CD4-positive, CD25-positive, alpha-beta regulatory T cell (primary cell): ENCODE results near the gene SURF4. TPM values are rescaled to one million over a fixed set of nuclear protein-coding genes. Genes with fewer than 3 reads are reported as not detected.

ENCODE experiments used
- ATAC-seq, 2 donors: fragments of 150-1000 bp; cut with Tn5 transposase; one replicate each; pipeline ENCODE4 v1.10.0; 2021; ENCODE audit warnings: low read depth in 2 of 2, moderate number of reproducible peaks in 2 of 2, moderate library complexity in 1 of 2
- DNase-seq, 3 donors: peaks; one replicate each; pipeline versions ENCODE4 v3.0.0 to v3.0.0-alpha.2; 2012 to 2022; ENCODE audit warnings: mixed read lengths in 1 of 3
- H3K27ac ChIP-seq: one replicate; pipeline ENCODE4 v1.7.0; 2013; ENCODE audit warnings: mild to moderate bottlenecking, low read length; ENCODE audit not compliant: insufficient read depth, poor library complexity, severe bottlenecking
- H3K27me3 ChIP-seq: one replicate; pipeline ENCODE4 v1.7.0; 2013; ENCODE audit warnings: low read length; ENCODE audit not compliant: control insufficient read depth, insufficient read depth
- H3K36me3 ChIP-seq: one replicate; pipeline ENCODE4 v1.7.0; 2013; ENCODE audit warnings: mild to moderate bottlenecking, low read length, moderate library complexity; ENCODE audit not compliant: control insufficient read depth, insufficient read depth
- H3K4me1 ChIP-seq: 2 replicates; pipeline ENCODE4 v1.7.0; 2013; ENCODE audit warnings: mild to moderate bottlenecking, low read length; ENCODE audit not compliant: insufficient read depth, control insufficient read depth, poor library complexity, severe bottlenecking
- H3K4me3 ChIP-seq: one replicate; pipeline ENCODE4 v1.7.0; 2013; ENCODE audit warnings: low read depth, mild to moderate bottlenecking, low read length, moderate library complexity
- H3K9me3 ChIP-seq, 2 experiments: 1 replicate in 1 of 2; 2 replicates in 1 of 2; pipeline ENCODE4 v1.7.0; 2013; ENCODE audit warnings: low read length in 2 of 2, mild to moderate bottlenecking in 1 of 2, moderate library complexity in 1 of 2; ENCODE audit not compliant: control insufficient read depth in 2 of 2
- H3K27ac Mint-ChIP-seq, 3 donors: one replicate each; pipeline ENCODE4 v1.8.0; 2020 to 2022; ENCODE audit warnings: mild to moderate bottlenecking in 3 of 3, mixed read lengths in 3 of 3, moderate library complexity in 2 of 3
- H3K27me3 Mint-ChIP-seq: one replicate; pipeline ENCODE4 v1.8.0; 2022; ENCODE audit warnings: mild to moderate bottlenecking, mixed read lengths
- H3K36me3 Mint-ChIP-seq: one replicate; pipeline ENCODE4 v1.8.0; 2020; ENCODE audit warnings: mixed read lengths
- H3K4me1 Mint-ChIP-seq, 4 donors: one replicate each; pipeline ENCODE4 v1.8.0; 2020 to 2022; ENCODE audit warnings: mixed read lengths in 4 of 4, mild to moderate bottlenecking in 1 of 4
- H3K4me3 Mint-ChIP-seq, 4 donors: one replicate each; pipeline ENCODE4 v1.8.0; 2020 to 2022; ENCODE audit warnings: mild to moderate bottlenecking in 4 of 4, mixed read lengths in 4 of 4, moderate library complexity in 3 of 4
- H3K9me3 Mint-ChIP-seq, 7 donors: one replicate each; pipeline ENCODE4 v1.8.0; 2020 to 2022; ENCODE audit warnings: mixed read lengths in 7 of 7, mild to moderate bottlenecking in 3 of 7, moderate library complexity in 2 of 7
- polyA plus RNA-seq, 4 donors: library from polyadenylated mRNA; unstranded; fragments of 300-500 nt; fragmentation: Illumina TruSeq; gene quantifications; one replicate each; pipeline ENCODE4 v1.2.3, GENCODE V29; 2021
- total RNA-seq: library from RNA; stranded (reverse); gene quantifications from one replicate; pipeline ENCODE4 v1.2.3, GENCODE V29; 2022

The SURF4 gene
- total and polyA plus RNA-seq, 5 donors from 2014 or later: 132 to 227 (median 206) TPM

GRCh38 chr9:133354766-133355165, 21.1 kb downstream of the SURF4 start:
- Mint-ChIP-seq H3K27ac (no peak overlapping the region), H3K27me3 (peaks cover 4% of the 10 kb centered on the region), H3K36me3 (peaks cover 24% of the 10 kb centered on the region), H3K9me3 (no peaks in the 10 kb centered on the region), H3K4me3 (peak overlapping the region; percentile 81 to 95 (median 89)), H3K4me1 (peaks cover 0 to 34% (median 15%) of the 10 kb centered on the region in 4 donors)
- H3K27me3 ChIP-seq: no peaks in the 10 kb centered on the region
- no peak for ATAC-seq
- DNase-seq: no peak
- H3K36me3 ChIP-seq: peaks cover 37% of the 10 kb centered on the region
- H3K9me3 ChIP-seq: no peaks in the 10 kb centered on the region
- no peak overlapping the region for H3K4me3 ChIP-seq
- peaks cover 34% of the 10 kb centered on the region for H3K4me1 ChIP-seq
- H3K27ac ChIP-seq: no peak overlapping the region

GRCh38 chr9:133353548-133353947, 22.3 kb downstream of the SURF4 start:
- Histone ChIP-seq H3K36me3 (peaks cover 43% of the 10 kb centered on the region), H3K27ac (no peak overlapping the region), H3K4me1 (peaks cover 42% of the 10 kb centered on the region), H3K9me3 (no peaks in the 10 kb centered on the region), H3K27me3 (no peaks in the 10 kb centered on the region), H3K4me3 (no peak overlapping the region)
- H3K9me3 Mint-ChIP-seq: no peaks in the 10 kb centered on the region
- no peak for DNase-seq
- peak overlapping the region in 1 of 3 donors; percentile 72 for H3K27ac Mint-ChIP-seq
- H3K27me3 Mint-ChIP-seq: peaks cover 4% of the 10 kb centered on the region
- ATAC-seq: no peak
- peaks cover 0 to 39% (median 21%) of the 10 kb centered on the region in 4 donors for H3K4me1 Mint-ChIP-seq
- H3K4me3 Mint-ChIP-seq: peak overlapping the region in 1 of 4 donors; percentile 95
- H3K36me3 Mint-ChIP-seq: peaks cover 32% of the 10 kb centered on the region

GRCh38 chr9:133352635-133353340, 23.1 kb downstream of the SURF4 start:
- ATAC-seq (no peak), DNase-seq (no peak)
- Mint-ChIP-seq H3K4me3 (peak overlapping the region in 2 of 4 donors; percentile 27 to 95), H3K27me3 (peaks cover 4% of the 10 kb centered on the region), H3K36me3 (peaks cover 32% of the 10 kb centered on the region), H3K9me3 (no peaks in the 10 kb centered on the region), H3K27ac (peak overlapping the region in 2 of 3 donors; percentile 72 to 82), H3K4me1 (peaks cover 0 to 38% (median 19%) of the 10 kb centered on the region in 4 donors)
- Histone ChIP-seq H3K27me3 (no peaks in the 10 kb centered on the region), H3K27ac (no peak overlapping the region), H3K9me3 (no peaks in the 10 kb centered on the region), H3K4me3 (no peak overlapping the region), H3K4me1 (peaks cover 36% of the 10 kb centered on the region), H3K36me3 (peaks cover 43% of the 10 kb centered on the region)

GRCh38 chr9:133351908-133352634, 23.8 kb downstream of the SURF4 start:
- H3K9me3 ChIP-seq: no peaks in the 10 kb centered on the region
- Mint-ChIP-seq H3K4me1 (peaks cover 0 to 35% (median 18%) of the 10 kb centered on the region in 4 donors), H3K27ac (no peak overlapping the region), H3K36me3 (peaks cover 32% of the 10 kb centered on the region), H3K9me3 (no peaks in the 10 kb centered on the region), H3K4me3 (peak overlapping the region in 2 of 4 donors; percentile 47 to 95), H3K27me3 (peaks cover 4% of the 10 kb centered on the region)
- DNase-seq: peak in 1 of 3 donors; percentile 63
- no peak overlapping the region for H3K27ac ChIP-seq
- ATAC-seq: no peak
- peaks cover 43% of the 10 kb centered on the region for H3K36me3 ChIP-seq
- no peak overlapping the region for H3K4me3 ChIP-seq
- peaks cover 30% of the 10 kb centered on the region for H3K4me1 ChIP-seq
- H3K27me3 ChIP-seq: no peaks in the 10 kb centered on the region

- H3K9me3 Mint-ChIP-seq: no peaks in the 10 kb centered on the region
- H3K4me1 Mint-ChIP-seq: peaks cover 0 to 40% (median 23%) of the 10 kb centered on the region in 4 donors
- ATAC-seq (no peak), DNase-seq (no peak)
- Histone ChIP-seq H3K4me3 (no peak overlapping the region), H3K4me1 (peaks cover 30% of the 10 kb centered on the region), H3K27me3 (no peaks in the 10 kb centered on the region), H3K27ac (no peak overlapping the region), H3K9me3 (no peaks in the 10 kb centered on the region), H3K36me3 (peaks cover 43% of the 10 kb centered on the region)
- H3K27me3 Mint-ChIP-seq: peaks cover 4% of the 10 kb centered on the region
- H3K36me3 Mint-ChIP-seq: peaks cover 32% of the 10 kb centered on the region
- H3K4me3 Mint-ChIP-seq: peak overlapping the region in 2 of 4 donors; percentile 58 to 95
- H3K27ac Mint-ChIP-seq: no peak overlapping the region
These were observed 24.3 kb downstream of the SURF4 start for GRCh38 chr9:133351526-133351907.

DNA sequence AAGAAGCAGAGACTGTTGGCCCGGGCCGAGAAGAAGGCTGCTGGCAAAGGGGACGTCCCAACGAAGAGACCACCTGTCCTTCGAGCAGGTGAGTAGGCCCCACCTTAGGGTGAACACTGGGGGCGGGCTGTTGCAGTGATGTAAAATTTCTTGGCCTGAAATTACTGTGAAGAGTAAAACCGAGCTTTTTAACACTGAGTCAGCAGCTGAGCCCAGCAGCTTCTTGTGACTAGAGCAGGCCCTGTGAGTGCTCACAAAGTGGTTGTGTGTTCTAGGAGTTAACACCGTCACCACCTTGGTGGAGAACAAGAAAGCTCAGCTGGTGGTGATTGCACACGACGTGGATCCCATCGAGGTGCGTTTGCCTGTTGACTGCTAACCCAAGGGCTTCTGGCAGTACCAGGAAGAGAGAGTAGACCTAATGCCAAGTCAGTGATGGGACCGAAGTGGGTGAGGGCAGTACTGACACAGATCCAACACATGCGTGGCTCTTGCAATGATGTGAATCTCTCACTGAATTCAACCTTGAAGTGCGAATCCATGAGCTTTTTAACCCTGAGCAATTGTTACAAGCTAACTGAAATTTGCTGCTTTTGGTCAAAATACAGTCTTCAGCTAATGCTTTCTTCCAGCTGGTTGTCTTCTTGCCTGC, 25.8 kb downstream of the SURF4 start:
- peaks cover 32% of the 10 kb centered on the region for H3K36me3 Mint-ChIP-seq
- peak overlapping the region; percentile 89 for H3K27ac ChIP-seq

GRCh38 chr9:133348718-133349573, 26.9 kb downstream of the SURF4 start:
- H3K27ac ChIP-seq: peak overlapping the region; percentile 89
- DNase-seq: no peak
- Mint-ChIP-seq H3K4me1 (peaks cover 0 to 39% (median 27%) of the 10 kb centered on the region in 4 donors), H3K27me3 (peaks cover under 1% of the 10 kb centered on the region), H3K9me3 (no peaks in the 10 kb centered on the region), H3K36me3 (peaks cover 32% of the 10 kb centered on the region), H3K4me3 (peak overlapping the region; percentile 95 to 100 (median 96)), H3K27ac (peak overlapping the region; percentile 96 to 100 (median 98))
- no peaks in the 10 kb centered on the region for H3K27me3 ChIP-seq
- peaks cover 31% of the 10 kb centered on the region for H3K4me1 ChIP-seq
- peaks cover 52% of the 10 kb centered on the region for H3K36me3 ChIP-seq
- H3K4me3 ChIP-seq: peak overlapping the region; percentile 76
- H3K9me3 ChIP-seq: no peaks in the 10 kb centered on the region
- ATAC-seq: no peak

More for the DNA sequence above, 25.8 kb downstream of the SURF4 start:
- Histone ChIP-seq H3K27me3 (no peaks in the 10 kb centered on the region), H3K9me3 (no peaks in the 10 kb centered on the region), H3K4me3 (no peak overlapping the region), H3K4me1 (peaks cover 31% of the 10 kb centered on the region), H3K36me3 (peaks cover 43% of the 10 kb centered on the region)
- ATAC-seq (no peak), DNase-seq (no peak)
- H3K4me1 Mint-ChIP-seq: peaks cover 0 to 44% (median 27%) of the 10 kb centered on the region in 4 donors
- peak overlapping the region; percentile 46 to 98 (median 74) for H3K4me3 Mint-ChIP-seq
- peaks cover 4% of the 10 kb centered on the region for H3K27me3 Mint-ChIP-seq
- H3K27ac Mint-ChIP-seq: peak overlapping the region; percentile 91 to 98 (median 96)
- H3K9me3 Mint-ChIP-seq: no peaks in the 10 kb centered on the region
